ENCODE measurements around the gene DBF4B. TPM values are rescaled to one million over a fixed set of nuclear protein-coding genes. Genes with fewer than 3 reads are reported as not detected.

DBF4B gene
- total and polyA plus RNA-seq, 2 of the 13 experiments (the other 11 are each of a cell fraction or from before 2014, with no cell fraction given) = 11.7 to 13.2 TPM

GRCh38 chr17:44733753-44734152 is 25.3 kb downstream of the DBF4B start (continued):
- TF ChIP-seq TOPORS (CRISPR knock-in tag; IDR thresholded peaks at IDR 0.05) (no peak), ZNF230 (CRISPR knock-in tag; IDR thresholded peaks at IDR 0.05) (no peak), CENPX (CRISPR knock-in tag; IDR thresholded peaks at IDR 0.05) (no peak), U2AF2 (IDR thresholded peaks at IDR 0.05; ENCODE audit: low read depth, low read length) (no peak), IKZF5 (CRISPR knock-in tag; IDR thresholded peaks at IDR 0.05) (no peak), SIX1 (CRISPR knock-in tag; IDR thresholded peaks at IDR 0.05; ENCODE audit: borderline replicate concordance) (no peak), ZNF501 (CRISPR knock-in tag; IDR thresholded peaks at IDR 0.05) (no peak), ZHX2 (IDR thresholded peaks at IDR 0.05; ENCODE audit: low read depth) (no peak), ZHX2 (CRISPR knock-in tag; IDR thresholded peaks at IDR 0.05; ENCODE audit: borderline replicate concordance) (no peak), ZBTB38 (CRISPR knock-in tag; IDR thresholded peaks at IDR 0.05) (0 out of 2 replicates have a peak, but pooled peaks have one; percentile 46), MBNL3 (CRISPR knock-in tag; conservative IDR thresholded peaks at IDR 0.05) (no peak), TBP (CRISPR knock-in tag; IDR thresholded peaks at IDR 0.05) (no peak), ZNF710 (CRISPR knock-in tag; IDR thresholded peaks at IDR 0.05; ENCODE audit: borderline replicate concordance) (no peak)

Measured in HepG2 (cell line).